A673 (cell line): ENCODE results near the gene INPP5A. TPM values are rescaled to one million over a fixed set of nuclear protein-coding genes. Genes with fewer than 3 reads are reported as not detected.
"Not testable (repeated sequence)": the region's sequence is repeated elsewhere in the genome, so short reads cannot be mapped to it uniquely, and the experiment has no call there.

Source experiments
- BruUV-seq: library from RNA; stranded (reverse); fragments of 400-500 nt; replicated peaks from 2 replicates; lab custom pipeline; 2021; lab: Mats Ljungman, UMichigan
- CTCF ChIA-PET: fragments of 300-600 bp; sonication (Branson Sonifier 250); formaldehyde crosslinking; loops from one replicate; lab custom pipeline; 2022; ENCODE audit warnings: antibody characterized with exemption; lab: Charles Lee
- POLR2A ChIA-PET: fragments of 300-600 bp; sonication (Branson Sonifier 250); formaldehyde crosslinking; loops from one replicate; lab custom pipeline; 2022; ENCODE audit warnings: antibody characterized with exemption; ENCODE audit not compliant: low non-redundant PET; lab: Charles Lee
- DNase-seq: peaks from one replicate; pipeline ENCODE4 v3.0.0-alpha.2; 2015; ENCODE audit warnings: low spot score
- H3K27ac ChIP-seq: fragments of 200-600 bp; sonication (generic); 2 replicates; pipeline ENCODE4 v1.5.1; 2016; ENCODE audit warnings: mixed run types, low read depth, mild to moderate bottlenecking, mixed read lengths, antibody characterized with exemption, low read length; ENCODE audit not compliant: poor library complexity, severe bottlenecking
- H3K27me3 ChIP-seq: fragments of 200-600 bp; sonication (generic); replicated peaks from 2 replicates; pipeline ENCODE4 v1.6.1; 2017; ENCODE audit warnings: mixed run types, low read depth, mild to moderate bottlenecking, mixed read lengths, antibody characterized with exemption, low read length; ENCODE audit not compliant: insufficient read depth, poor library complexity
- H3K36me3 ChIP-seq: fragments of 200-600 bp; sonication (generic); 2 replicates; pipeline ENCODE4 v1.6.1; 2016; ENCODE audit warnings: mixed run types, mild to moderate bottlenecking, mixed read lengths, antibody characterized with exemption, low read length; ENCODE audit not compliant: insufficient read depth, poor library complexity, severe bottlenecking
- H3K4me1 ChIP-seq: fragments of 200-600 bp; sonication (generic); 2 replicates; pipeline ENCODE4 v1.6.1; 2017; ENCODE audit warnings: mixed run types, mild to moderate bottlenecking, mixed read lengths, antibody characterized with exemption, low read length; ENCODE audit not compliant: insufficient read depth, poor library complexity, severe bottlenecking
- H3K4me3 ChIP-seq: fragments of 200-600 bp; sonication (generic); 2 replicates; pipeline ENCODE4 v1.5.1; 2016; ENCODE audit warnings: low read depth, mixed run types, mild to moderate bottlenecking, mixed read lengths, low read length; ENCODE audit not compliant: poor library complexity, severe bottlenecking
- H3K9me3 ChIP-seq: fragments of 200-600 bp; sonication (generic); 2 replicates; pipeline ENCODE4 v1.6.1; 2016; ENCODE audit warnings: mixed run types, low read depth, mild to moderate bottlenecking, mixed read lengths, antibody characterized with exemption, low read length; ENCODE audit not compliant: poor library complexity, severe bottlenecking
- EZH2 ChIP-seq: fragments of 200-600 bp; sonication (generic); IDR thresholded peaks from 2 replicates; pipeline ENCODE4 v1.6.1; 2017; ENCODE audit warnings: borderline replicate concordance, low read depth, mild to moderate bottlenecking, mixed read lengths, antibody characterized with exemption, low read length; ENCODE audit not compliant: poor library complexity, severe bottlenecking
- intact Hi-C: fragments of 100-400 bp; cut with micrococcal nuclease; formaldehyde crosslinking; loops from one replicate; pipeline ENCODE4 v1.10.0; 2022; ENCODE audit not compliant: unreplicated experiment
- total RNA-seq: library from RNA; stranded (reverse); gene quantifications from 2 replicates; pipeline ENCODE4 v1.2.3, GENCODE V29; 2021
- TF ChIP-seq, protein P1 (sequence below): fragments of 300-800, 200-600 bp; sonication (generic); conservative IDR thresholded peaks from 2 replicates; pipeline ENCODE4 v1.5.1; 2017; ENCODE audit warnings: low read depth, mild to moderate bottlenecking, antibody characterized with exemption, low read length, moderate library complexity, mixed read lengths

Gene INPP5A
- total RNA-seq, 1 experiment from 2014 or later, result 21.8 TPM

DNA sequence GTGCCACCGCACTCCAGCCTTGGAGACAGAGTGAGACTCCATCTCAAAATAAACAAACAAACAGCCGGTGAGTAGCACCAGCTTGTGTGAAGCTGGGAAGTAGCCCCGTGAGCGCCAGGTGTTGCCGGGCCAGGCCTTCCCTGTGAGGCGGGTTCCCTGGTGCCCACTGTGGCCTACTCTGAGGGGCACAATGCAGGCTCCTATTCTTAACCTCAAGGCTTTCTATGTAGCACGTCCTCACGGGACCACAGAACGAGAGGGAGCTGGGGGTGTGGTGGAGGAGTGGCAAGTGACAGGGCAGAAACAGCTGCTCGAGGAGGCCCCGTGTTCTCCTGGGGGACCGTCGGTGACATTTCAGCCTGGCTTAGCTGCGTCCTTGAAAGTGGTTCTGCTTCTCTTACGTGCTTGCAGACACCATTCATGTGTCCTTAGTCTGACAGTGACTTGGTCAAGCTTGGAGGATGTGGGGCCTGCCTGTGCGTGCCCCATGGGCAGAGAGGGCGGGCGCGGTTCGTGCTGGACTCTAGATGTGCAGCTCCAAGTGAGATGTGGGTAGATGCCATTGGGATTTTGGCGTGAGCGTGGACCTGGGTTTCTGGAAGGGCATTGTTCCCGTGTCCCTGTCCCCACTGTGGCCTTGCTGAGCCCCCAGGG lies 131.7 kb downstream of the INPP5A start:
- DNase-seq, result no peak
- no peak overlapping the region for H3K4me3 ChIP-seq
- ChIA-PET POLR2A (no interaction called here), CTCF (no interaction called here)
- no peaks in the 10 kb centered on the region for H3K36me3 ChIP-seq
- peaks cover 5% of the 10 kb centered on the region for H3K27me3 ChIP-seq
- intact Hi-C loops, result loop anchor here (10.0 kb wide), 1 partner anchor 125 kb away; no protein-coding TSS in a partner anchor
- no TSS peak for BruUV-seq
- peaks cover 25% of the 10 kb centered on the region for H3K4me1 ChIP-seq
- H3K9me3 ChIP-seq, result no peaks in the 10 kb centered on the region
- TF ChIP-seq, protein P1, sequence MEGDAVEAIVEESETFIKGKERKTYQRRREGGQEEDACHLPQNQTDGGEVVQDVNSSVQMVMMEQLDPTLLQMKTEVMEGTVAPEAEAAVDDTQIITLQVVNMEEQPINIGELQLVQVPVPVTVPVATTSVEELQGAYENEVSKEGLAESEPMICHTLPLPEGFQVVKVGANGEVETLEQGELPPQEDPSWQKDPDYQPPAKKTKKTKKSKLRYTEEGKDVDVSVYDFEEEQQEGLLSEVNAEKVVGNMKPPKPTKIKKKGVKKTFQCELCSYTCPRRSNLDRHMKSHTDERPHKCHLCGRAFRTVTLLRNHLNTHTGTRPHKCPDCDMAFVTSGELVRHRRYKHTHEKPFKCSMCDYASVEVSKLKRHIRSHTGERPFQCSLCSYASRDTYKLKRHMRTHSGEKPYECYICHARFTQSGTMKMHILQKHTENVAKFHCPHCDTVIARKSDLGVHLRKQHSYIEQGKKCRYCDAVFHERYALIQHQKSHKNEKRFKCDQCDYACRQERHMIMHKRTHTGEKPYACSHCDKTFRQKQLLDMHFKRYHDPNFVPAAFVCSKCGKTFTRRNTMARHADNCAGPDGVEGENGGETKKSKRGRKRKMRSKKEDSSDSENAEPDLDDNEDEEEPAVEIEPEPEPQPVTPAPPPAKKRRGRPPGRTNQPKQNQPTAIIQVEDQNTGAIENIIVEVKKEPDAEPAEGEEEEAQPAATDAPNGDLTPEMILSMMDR, result no peak
- TF ChIP-seq EZH2, result no peak
- H3K27ac ChIP-seq, result no peak overlapping the region

DNA sequence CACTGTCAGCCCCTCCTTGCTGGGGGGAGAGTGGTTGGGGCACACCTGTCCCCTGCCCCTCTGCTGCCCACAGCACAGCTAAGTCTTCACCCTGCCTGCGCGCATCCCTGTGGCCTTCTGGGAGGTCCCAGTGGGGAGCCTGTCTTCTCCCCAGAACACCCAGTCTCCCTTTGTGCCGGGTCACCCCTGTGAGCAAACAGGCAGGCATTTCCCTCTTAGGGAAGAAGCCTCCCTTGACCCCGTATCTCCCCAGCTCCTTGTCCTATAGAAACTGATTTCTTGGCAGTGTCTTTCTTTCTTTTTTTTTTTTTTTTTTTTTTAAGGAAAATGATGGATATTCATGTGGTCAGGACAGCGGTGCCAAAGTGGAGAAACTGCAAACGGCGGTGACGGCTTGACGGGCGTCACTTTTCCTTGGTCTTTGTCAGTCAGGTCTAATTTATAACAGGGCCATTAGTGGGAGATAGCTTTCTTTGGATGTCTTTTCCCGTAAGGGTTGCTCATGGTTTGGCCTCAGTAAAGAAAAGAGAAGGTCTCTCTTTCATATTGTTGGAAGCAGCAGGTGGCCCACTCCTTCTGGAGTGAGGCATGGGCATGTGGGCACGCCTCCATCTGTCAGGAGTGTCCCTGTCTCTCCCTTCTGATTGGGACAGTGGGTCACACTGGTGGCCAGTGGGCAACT lies 133.1 kb downstream of the INPP5A start:
- intact Hi-C loops, result no loop called here
- H3K27me3 ChIP-seq, result no peaks in the 10 kb centered on the region
- no TSS peak for BruUV-seq
- POLR2A ChIA-PET, result no interaction called here
- H3K36me3 ChIP-seq, result no peaks in the 10 kb centered on the region
- H3K4me1 ChIP-seq, result peaks cover 25% of the 10 kb centered on the region
- CTCF ChIA-PET, result interaction anchor here (0.7 kb wide), 1 partner anchor 134 kb away, joined by 7 read pairs; no protein-coding TSS in a partner anchor
- no peaks in the 10 kb centered on the region for H3K9me3 ChIP-seq
- TF ChIP-seq EZH2, result no peak
- TF ChIP-seq, protein P1, result no peak
- H3K4me3 ChIP-seq, result no peak overlapping the region
- no peak for DNase-seq
- no peak overlapping the region for H3K27ac ChIP-seq

DNA sequence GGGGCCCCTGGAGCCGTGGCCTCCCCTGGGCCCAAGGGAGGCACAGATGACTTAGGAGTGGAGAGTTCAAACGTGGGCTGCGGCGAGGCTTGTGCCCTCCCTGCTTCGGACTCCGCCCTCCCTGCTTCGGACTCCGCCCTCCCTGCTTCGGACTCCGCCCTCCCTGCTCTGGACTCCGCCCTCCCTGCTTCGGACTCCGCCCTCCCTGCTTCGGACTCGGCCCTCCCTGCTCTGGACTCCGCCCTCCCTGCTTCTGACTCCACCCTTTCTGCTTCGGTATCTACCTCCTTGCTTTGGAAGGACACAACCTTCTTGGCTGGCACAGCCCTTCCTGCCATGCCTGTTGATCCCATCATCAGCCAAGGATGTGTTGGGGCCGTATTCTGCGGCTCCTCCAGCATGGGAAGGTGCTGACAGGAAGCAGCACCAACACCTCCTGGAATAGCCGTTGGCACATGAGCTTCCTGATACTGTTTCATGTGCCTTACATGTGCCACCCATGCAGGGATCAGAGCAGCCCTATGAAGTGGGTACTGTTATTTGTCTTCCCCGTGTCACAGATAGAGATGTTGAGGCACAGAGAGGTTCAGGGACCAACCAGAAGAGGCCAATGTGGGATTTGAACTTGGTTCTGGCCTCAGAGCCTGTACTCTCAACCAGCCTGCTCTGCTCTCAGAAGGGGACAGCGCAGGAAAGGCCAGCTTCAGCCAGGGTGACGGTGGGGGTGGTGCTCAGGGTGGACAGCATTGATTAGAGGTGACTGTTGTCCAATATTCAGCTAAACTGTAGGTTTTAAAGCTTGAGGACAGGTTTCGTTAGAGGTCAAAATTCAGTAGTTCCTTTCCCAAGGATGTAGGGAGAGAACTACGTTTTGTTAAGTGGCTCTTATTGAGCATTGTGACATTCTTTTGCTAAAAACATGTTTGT lies 133.9 kb downstream of the INPP5A start:
- Histone ChIP-seq H3K36me3 (no peaks in the 10 kb centered on the region), H3K9me3 (no peaks in the 10 kb centered on the region), H3K4me1 (peaks cover 21% of the 10 kb centered on the region), H3K27me3 (no peaks in the 10 kb centered on the region), H3K4me3 (no peak overlapping the region), H3K27ac (no peak overlapping the region)
- BruUV-seq, result no TSS peak
- CTCF ChIA-PET, result interaction anchor here (0.7 kb wide), 1 partner anchor 135 kb away, joined by 7 read pairs; no protein-coding TSS in a partner anchor
- POLR2A ChIA-PET, result no interaction called here
- TF ChIP-seq, protein P1, result no peak
- TF ChIP-seq EZH2, result no peak
- DNase-seq, result no peak
- intact Hi-C loops, result no loop called here

DNA sequence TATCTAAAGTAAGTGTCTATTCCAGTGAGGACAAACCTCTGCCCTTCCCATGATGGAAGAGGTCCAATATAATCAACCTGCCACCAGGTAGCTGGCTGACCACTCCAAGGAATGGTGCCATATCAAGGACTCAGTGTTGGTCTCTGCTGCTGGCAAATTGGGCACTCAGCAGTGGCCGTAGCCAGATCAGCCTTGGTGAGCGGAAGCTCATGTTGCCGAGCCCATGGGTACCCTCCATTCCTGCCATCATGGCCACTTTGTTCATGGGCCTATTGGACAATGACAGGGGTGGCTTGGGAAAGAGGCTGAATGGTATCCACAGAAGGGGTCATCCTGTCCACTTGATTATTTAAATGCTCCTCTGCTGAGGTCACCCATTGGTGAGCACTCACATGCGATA lies 136.2 kb downstream of the INPP5A start:
- BruUV-seq, H3K27ac ChIP-seq, H3K4me1 ChIP-seq, POLR2A ChIA-PET, intact Hi-C loops, H3K36me3 ChIP-seq, CTCF ChIA-PET, H3K27me3 ChIP-seq, DNase-seq, H3K9me3 ChIP-seq, H3K4me3 ChIP-seq: not testable (repeated sequence)
